C4-2B (cell line): Measurements from ENCODE around the gene RAPGEF1.

Source experiments
- H3K27ac ChIP-seq: fragments of 450-650 bp; 2 replicates; pipeline ENCODE4 v1.5.1; 2017
- CTCF ChIP-seq: fragments of 450-650 bp; conservative IDR thresholded peaks from 2 replicates; pipeline ENCODE4 v1.5.1; 2017; ENCODE audit warnings: mild to moderate bottlenecking
- ZFX ChIP-seq: fragments of 450-650 bp; IDR thresholded peaks from 2 replicates; pipeline ENCODE4 v1.6.1; 2017

RAPGEF1 gene

DNA sequence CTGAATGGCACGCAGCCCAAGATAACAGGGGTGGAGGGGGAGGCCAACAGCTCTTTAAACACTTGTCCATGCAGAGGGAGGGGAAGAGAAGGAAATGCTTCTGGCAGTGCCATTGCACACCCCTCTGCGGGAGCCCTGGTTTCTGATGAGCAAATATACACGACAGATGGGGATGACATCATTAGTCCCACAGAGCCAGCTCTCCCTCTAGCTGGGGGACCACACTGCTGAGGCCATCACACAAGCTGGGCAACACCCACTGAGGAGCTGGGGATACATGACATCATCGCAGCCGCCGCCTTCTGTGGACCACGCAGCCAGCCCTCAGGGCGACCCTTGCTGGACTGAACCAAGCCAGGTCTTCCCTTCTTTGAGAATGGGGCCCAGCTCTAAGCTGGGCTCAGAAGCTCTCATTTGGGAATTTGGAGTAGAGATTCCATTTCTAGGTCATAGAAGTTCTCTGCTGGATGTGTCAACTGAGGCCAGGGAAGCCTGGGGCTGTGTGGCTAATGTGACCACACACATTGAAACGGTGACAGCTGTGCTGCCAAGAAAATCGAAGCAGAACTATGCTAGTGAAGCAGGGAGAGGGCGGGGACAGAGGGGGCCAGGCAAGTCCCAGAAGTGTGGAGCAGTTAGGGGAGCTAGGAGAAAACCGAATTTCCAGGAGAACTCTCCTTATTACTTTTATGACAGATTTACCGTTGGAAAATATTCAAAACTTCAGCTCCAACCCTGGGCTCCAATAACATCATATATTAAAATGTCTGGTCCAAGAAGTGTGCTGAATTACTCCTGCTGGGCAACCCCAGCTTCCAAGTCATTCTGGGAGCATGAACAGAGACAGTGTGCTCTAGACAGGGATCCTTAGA lies 115.0 kb downstream of the RAPGEF1 start:
- H3K27ac ChIP-seq: no peak overlapping the region
- TF ChIP-seq CTCF: no peak
- no peak for TF ChIP-seq ZFX

GRCh38 chr9:131623655-131624330 lies 116.1 kb downstream of the RAPGEF1 start:
- TF ChIP-seq CTCF (no peak), ZFX (no peak)
- no peak overlapping the region for H3K27ac ChIP-seq

DNA sequence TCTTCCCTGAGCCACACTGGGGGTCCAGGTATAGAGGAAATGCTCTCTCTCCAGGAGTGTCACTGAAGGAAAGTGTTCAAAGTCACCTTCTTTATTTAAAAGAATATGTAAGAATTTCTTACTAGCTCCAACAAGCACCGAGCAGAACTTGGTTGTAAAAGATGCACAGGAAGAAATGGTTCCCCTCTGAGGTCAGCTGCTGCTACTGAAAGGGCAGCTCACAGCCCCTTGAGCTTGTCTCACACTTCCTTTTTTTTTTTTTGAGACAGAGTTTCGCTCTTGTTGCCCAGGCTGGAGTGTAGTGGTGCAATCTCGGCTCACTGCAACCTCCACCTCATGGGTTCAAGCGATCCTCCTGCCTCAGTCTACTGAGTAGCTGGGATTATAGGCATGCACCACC lies 117.4 kb downstream of the RAPGEF1 start:
- TF ChIP-seq CTCF: no peak
- no peak for TF ChIP-seq ZFX
- H3K27ac ChIP-seq: no peak overlapping the region

GRCh38 chr9:131621551-131622358 lies 118.1 kb downstream of the RAPGEF1 start:
- TF ChIP-seq CTCF (no peak), ZFX (no peak)
- no peak overlapping the region for H3K27ac ChIP-seq

DNA sequence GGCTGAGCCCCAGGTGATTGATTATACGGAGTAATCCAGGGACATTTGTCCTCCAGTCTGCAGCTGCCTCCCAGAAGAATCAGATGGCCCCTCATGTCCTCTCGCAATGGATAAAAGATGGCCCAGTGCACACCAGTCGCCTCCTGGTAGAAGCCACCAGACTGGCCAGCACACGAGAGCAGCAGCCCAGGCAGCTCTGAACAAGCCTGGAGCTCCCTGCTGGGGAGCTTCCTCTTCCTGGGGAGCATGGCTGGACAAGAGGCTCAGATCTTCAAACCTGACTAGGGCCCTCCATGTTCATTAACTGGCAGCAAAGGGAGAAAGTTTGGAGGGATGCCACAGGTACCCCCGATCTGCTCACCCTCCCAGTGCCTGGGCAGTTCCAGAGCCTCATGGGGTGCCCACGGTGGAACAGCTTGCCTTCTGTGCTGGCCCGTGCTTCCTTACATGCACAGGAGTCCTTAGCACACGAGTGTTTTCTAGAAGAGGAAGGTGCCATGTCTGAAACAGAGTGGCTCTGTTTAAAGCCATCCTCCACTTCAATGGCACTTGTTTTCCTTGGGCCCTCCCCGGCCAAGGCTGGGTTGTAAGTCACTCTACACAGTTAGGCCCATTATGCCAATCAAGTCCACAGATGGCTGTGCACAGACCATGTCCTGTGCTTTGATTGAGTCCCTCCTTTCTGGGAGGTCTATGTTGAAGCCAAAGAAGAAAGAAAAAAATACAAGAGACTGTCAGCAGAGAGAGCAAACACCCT lies 118.9 kb downstream of the RAPGEF1 start:
- H3K27ac ChIP-seq: no peak overlapping the region
- TF ChIP-seq CTCF (no peak), ZFX (no peak)

- no peak overlapping the region for H3K27ac ChIP-seq
- no peak for TF ChIP-seq CTCF
- no peak for TF ChIP-seq ZFX
Measured at GRCh38 chr9:131619680-131620079, 120.2 kb downstream of the RAPGEF1 start.
